ENCODE measurements around the gene CACNA1S.

CACNA1S gene

DNA sequence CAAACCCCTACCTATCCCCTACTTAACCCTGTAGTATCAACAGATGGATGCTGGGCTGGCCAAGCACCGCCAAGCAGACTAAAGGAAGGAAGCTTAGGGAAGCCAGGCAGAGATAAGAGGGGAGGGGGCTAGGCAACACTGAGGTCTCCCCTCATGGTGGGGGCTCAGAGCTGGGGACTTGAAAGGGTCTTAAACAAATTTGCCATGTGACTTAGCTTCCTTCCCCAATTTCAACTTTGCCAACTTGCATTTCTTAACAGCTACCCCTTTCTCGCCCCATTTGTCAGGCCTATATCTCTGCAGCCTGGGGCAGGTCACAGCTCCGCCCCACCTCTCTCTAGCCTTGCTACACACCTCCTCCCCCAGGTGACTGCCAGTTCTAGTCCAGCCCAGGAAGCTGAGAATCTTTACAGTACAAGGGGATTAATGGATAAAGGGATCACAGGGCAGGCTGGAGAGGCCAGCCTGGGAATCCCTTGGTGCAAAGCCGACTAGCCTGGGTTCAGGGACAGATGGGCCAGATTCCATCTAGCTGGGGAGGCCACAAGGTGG, 92.1 kb downstream of the CACNA1S start:
- no peak for DNase-seq (ENCODE audit: low read depth)
- H3K4me3 ChIP-seq (ENCODE audit: low read depth, low read length): peak overlapping the region; percentile 9
- TF ChIP-seq, protein P1, sequence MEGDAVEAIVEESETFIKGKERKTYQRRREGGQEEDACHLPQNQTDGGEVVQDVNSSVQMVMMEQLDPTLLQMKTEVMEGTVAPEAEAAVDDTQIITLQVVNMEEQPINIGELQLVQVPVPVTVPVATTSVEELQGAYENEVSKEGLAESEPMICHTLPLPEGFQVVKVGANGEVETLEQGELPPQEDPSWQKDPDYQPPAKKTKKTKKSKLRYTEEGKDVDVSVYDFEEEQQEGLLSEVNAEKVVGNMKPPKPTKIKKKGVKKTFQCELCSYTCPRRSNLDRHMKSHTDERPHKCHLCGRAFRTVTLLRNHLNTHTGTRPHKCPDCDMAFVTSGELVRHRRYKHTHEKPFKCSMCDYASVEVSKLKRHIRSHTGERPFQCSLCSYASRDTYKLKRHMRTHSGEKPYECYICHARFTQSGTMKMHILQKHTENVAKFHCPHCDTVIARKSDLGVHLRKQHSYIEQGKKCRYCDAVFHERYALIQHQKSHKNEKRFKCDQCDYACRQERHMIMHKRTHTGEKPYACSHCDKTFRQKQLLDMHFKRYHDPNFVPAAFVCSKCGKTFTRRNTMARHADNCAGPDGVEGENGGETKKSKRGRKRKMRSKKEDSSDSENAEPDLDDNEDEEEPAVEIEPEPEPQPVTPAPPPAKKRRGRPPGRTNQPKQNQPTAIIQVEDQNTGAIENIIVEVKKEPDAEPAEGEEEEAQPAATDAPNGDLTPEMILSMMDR (IDR thresholded peaks at IDR 0.05; ENCODE audit: low read depth, low read length, missing control alignments): no peak

DNA sequence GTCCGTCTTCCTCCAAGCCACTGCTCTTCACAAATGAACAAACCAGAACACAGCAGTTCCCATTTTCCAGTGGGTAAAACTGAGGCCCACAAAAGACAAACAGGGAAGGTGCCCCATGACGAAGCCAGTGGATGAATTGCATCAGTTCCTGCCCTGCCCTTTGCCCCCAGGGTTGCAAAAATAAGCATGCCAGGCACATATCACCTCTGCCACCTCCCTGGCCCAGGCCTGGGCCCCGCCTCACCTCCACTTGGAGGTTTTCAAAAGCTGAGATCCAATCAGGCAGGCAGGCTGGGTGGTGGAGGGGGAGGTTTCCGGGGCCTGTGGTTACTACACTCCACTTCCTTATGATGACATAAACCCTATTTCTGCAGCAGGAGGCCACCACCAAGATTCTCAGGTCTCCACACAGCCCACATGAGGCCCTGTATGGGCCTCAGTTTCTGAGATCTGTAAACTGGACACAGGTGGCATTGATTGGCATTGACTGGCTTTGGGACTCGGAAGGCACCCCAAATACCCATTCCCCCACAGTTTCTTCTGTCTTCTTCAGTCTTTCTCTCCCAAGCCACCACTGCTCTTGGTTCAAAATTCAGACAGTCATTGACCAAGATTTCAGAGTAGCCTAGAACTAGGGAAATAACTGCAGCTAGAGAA, 92.8 kb downstream of the CACNA1S start:
- DNase-seq (ENCODE audit: low read depth): peak; percentile 88
- no peak overlapping the region for H3K4me3 ChIP-seq (ENCODE audit: low read depth, low read length)
- TF ChIP-seq, protein P1 (IDR thresholded peaks at IDR 0.05; ENCODE audit: low read depth, low read length, missing control alignments): no peak

DNA sequence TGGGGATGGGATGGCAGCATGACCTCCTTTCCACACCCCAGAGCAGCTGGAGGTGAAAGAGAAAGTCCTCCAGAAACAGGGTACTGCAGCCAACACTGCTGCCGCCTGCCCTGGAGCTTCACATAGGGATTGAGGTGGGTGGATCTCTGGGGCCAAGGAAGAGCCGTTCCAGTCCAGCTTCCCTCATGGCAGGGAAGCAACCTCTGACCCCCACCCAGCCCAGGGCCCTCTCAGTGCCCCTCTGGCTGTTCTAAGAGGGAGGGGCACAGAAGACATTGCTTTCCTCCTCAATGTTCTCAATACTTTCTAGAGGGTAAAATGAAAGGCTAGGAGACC, 94.4 kb downstream of the CACNA1S start:
- TF ChIP-seq, protein P1 (IDR thresholded peaks at IDR 0.05; ENCODE audit: low read depth, low read length, missing control alignments): no peak
- DNase-seq (ENCODE audit: low read depth): no peak
- no peak overlapping the region for H3K4me3 ChIP-seq (ENCODE audit: low read depth, low read length)

DNA sequence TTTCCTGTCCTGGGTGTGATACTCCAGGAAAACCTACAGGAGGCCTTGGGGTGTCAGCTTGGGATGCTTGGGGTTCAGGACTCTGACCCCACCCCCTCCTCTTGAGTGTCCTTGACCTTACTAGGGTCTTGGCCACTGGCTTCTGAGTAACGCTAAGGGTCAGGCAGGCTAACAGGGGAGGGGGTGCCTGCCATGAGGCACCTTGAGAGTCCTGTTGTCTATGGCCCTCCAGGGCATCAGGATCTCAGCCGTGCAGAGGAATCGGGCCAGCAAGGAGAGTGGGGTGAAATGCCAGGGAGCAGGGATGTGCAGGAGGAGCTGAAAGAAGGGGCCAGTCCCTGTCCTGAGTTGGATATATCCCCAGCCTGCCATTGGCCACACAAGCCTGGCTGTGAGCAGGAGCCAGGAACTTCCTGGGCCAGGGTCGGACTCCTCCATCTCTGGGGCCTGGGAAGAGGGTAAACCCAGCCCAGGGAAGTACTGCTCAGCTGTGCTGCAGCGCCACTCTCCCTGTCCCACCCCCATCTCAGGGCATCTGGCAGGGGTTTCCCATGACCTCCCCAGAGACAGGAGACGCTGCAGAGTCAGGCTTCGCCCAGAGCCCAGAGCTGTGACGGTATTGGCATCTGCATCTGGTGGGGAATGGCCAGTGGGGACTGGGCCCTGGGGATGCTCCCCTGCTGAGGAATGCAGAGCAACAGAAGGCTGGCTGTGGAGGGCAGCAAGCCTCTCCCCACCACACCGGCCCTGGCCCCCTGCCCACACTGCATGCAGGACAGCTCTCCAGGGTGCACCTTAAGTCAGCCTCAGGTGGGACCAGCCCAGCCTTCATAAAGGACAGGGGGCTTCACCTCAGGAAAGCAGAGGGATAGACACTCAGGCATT, 95.0 kb downstream of the CACNA1S start:
- DNase-seq (ENCODE audit: low read depth): no peak
- H3K4me3 ChIP-seq (ENCODE audit: low read depth, low read length): no peak overlapping the region
- TF ChIP-seq, protein P1 (IDR thresholded peaks at IDR 0.05; ENCODE audit: low read depth, low read length, missing control alignments): no peak

DNA sequence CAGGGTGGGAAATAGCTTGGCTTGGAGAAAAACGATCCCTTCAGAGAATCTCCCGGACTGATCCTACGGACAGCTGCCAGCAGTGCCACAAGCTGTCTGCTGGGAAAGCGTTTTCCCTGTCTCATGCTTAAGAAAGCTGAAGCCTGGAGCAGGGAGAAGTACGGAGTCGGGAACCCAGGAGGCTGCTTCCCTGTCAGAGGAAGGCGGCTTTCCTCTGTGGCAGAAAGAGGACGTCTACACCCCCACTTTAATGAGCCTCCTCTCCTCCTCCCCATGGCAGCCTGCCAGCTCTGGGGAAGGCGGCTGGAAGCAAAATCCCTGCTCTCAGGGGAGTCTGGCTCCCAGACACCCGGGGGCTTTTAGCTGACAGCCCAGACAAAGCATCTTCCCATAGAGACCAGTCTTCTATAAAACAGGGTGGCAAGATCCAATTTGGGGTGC, 96.0 kb downstream of the CACNA1S start:
- DNase-seq (ENCODE audit: low read depth): no peak
- H3K4me3 ChIP-seq (ENCODE audit: low read depth, low read length): no peak overlapping the region
- TF ChIP-seq, protein P1 (IDR thresholded peaks at IDR 0.05; ENCODE audit: low read depth, low read length, missing control alignments): no peak

DNA sequence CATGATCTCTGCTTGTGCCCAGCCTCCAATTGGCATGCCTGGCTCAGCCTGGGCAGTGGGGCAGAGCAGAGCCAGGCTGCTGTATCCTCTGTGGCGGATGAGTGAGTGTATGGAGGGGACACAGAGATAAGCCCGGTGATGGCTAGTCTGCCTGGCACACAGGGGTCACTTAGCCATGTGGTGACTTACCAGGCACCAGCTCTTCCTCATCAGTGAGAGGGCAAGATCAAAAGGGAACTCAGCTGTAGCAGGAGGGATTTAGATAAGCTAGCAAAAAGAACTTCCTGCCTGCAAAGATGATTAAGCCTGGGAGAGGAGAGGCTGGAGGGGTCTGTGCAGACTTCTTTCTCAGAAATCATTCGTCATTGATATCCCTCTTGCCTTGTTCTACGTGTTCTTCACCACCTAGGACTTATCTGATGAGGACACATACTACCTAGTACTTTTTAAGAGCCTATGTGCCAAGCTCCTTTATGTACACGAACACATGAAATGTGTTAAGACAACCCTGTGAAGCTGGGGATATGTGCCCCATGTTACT, 96.6 kb downstream of the CACNA1S start:
- TF ChIP-seq, protein P1 (IDR thresholded peaks at IDR 0.05; ENCODE audit: low read depth, low read length, missing control alignments): no peak
- no peak for DNase-seq (ENCODE audit: low read depth)
- no peak overlapping the region for H3K4me3 ChIP-seq (ENCODE audit: low read depth, low read length)

All from GM12864 (cell line).